Measurements from ENCODE around the gene TM4SF20. TPM values are rescaled to one million over a fixed set of nuclear protein-coding genes. Genes with fewer than 3 reads are reported as not detected.

Gene TM4SF20
- total and polyA plus RNA-seq, 7 donors: 1.5 to 8.4 (median 2.3) TPM; not detected in 4

DNA sequence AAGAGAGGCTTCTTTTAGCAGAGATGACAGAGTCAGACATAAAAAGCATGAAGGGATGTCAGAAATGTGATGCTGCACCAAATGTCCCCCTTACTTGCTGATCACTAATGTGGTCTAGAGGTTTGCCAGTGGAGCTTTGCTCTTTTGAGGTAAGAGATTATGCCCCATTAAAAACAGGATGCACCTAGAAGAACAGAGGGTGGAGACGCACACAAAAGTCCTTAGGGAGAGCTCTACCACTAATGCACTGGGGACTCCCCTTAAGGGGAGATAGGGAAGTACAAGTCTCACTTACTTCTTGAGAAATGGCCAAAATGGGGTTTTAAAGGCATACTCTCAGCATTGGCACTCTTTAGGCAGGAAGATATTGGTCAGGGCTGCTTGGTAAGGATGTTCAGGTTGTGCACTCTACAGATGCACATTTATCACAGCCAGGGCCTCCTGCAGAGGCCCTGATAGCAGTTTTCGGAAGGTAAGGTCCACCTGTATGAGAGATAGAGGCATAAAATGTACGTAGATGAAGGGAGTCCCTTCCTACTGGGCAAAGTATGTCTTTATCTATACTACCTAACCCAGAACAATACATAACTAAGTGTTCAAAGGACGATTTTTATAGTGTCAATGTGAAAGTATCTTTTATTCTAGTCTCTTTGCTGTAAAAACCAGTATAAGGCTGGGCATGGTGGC, 25.6 kb upstream of the TM4SF20 start:
- Histone ChIP-seq H3K27me3 (no peaks in the 10 kb centered on the region), H3K4me3 (no peak overlapping the region), H3K4me1 (peaks cover 0 to 16% (median 11%) of the 10 kb centered on the region in 4 donors), H3K36me3 (no peaks in the 10 kb centered on the region), H3K9me3 (no peaks in the 10 kb centered on the region), H3K27ac (no peak overlapping the region)
- TF ChIP-seq EP300 (IDR thresholded peaks at IDR 0.05): no peak
- no peak for TF ChIP-seq POLR2A (IDR thresholded peaks at IDR 0.05)
- TF ChIP-seq POLR2AphosphoS5 (IDR thresholded peaks at IDR 0.05): no peak
- TF ChIP-seq, protein P1, sequence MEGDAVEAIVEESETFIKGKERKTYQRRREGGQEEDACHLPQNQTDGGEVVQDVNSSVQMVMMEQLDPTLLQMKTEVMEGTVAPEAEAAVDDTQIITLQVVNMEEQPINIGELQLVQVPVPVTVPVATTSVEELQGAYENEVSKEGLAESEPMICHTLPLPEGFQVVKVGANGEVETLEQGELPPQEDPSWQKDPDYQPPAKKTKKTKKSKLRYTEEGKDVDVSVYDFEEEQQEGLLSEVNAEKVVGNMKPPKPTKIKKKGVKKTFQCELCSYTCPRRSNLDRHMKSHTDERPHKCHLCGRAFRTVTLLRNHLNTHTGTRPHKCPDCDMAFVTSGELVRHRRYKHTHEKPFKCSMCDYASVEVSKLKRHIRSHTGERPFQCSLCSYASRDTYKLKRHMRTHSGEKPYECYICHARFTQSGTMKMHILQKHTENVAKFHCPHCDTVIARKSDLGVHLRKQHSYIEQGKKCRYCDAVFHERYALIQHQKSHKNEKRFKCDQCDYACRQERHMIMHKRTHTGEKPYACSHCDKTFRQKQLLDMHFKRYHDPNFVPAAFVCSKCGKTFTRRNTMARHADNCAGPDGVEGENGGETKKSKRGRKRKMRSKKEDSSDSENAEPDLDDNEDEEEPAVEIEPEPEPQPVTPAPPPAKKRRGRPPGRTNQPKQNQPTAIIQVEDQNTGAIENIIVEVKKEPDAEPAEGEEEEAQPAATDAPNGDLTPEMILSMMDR (IDR thresholded peaks at IDR 0.05): no peak
- DNase-seq: no peak
- intact Hi-C loops (cut with DNase I): no loop called here
- 52 to 73% methylated on average over 4 of the region's 4 CpGs for WGBS, 2 donors

DNA sequence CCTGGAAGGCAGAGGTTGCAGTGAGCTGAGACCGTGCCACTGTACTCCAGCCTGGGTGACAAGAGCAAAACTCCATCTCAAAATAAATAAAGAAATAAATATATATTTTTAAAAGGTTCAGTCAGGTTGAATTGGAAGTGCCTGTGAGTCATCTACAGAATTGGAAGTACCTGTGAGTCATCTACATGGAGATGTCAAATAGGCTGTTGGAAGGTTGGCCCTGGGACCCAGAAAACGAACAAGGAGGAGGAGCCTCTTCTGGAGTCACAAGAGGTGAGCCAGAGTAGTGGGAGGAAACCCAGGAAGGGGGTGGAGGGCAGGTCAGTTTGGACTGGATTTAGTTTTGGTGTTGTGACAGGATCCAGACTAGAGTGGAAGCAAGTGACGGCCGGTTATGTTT, 23.9 kb upstream of the TM4SF20 start:
- DNase-seq: no peak
- H3K4me1 ChIP-seq: peaks cover 0 to 16% (median 11%) of the 10 kb centered on the region in 4 donors
- no peaks in the 10 kb centered on the region for H3K9me3 ChIP-seq
- intact Hi-C loops (cut with DNase I): no loop called here
- no peak overlapping the region for H3K27ac ChIP-seq
- H3K4me3 ChIP-seq: no peak overlapping the region
- H3K36me3 ChIP-seq: no peaks in the 10 kb centered on the region
- no peaks in the 10 kb centered on the region for H3K27me3 ChIP-seq
- 53 to 63% methylated on average over 4 of the region's 4 CpGs for WGBS, 2 donors
- no peak for TF ChIP-seq POLR2AphosphoS5 (IDR thresholded peaks at IDR 0.05)
- TF ChIP-seq, protein P1 (IDR thresholded peaks at IDR 0.05): no peak

GRCh38 chr2:227402321-227402720, 23.2 kb upstream of the TM4SF20 start:
- no peaks in the 10 kb centered on the region for H3K9me3 ChIP-seq
- no peak for TF ChIP-seq POLR2AphosphoS5 (IDR thresholded peaks at IDR 0.05)
- no peak for TF ChIP-seq POLR2A (IDR thresholded peaks at IDR 0.05)
- no peak for TF ChIP-seq EP300 (IDR thresholded peaks at IDR 0.05)
- TF ChIP-seq, protein P1 (IDR thresholded peaks at IDR 0.05): no peak
- intact Hi-C loops (cut with DNase I): no loop called here
- no peak for DNase-seq
- no peaks in the 10 kb centered on the region for H3K27me3 ChIP-seq
- H3K27ac ChIP-seq: no peak overlapping the region
- H3K4me1 ChIP-seq: peaks cover 0 to 16% (median 11%) of the 10 kb centered on the region in 4 donors
- no peaks in the 10 kb centered on the region for H3K36me3 ChIP-seq
- no peak overlapping the region for H3K4me3 ChIP-seq

GRCh38 chr2:227401550-227401949, 22.4 kb upstream of the TM4SF20 start:
- H3K27me3 ChIP-seq: no peaks in the 10 kb centered on the region
- no peak overlapping the region for H3K4me3 ChIP-seq
- intact Hi-C loops (cut with DNase I): no loop called here
- H3K4me1 ChIP-seq: peaks cover 0 to 9% (median 5%) of the 10 kb centered on the region in 4 donors
- H3K9me3 ChIP-seq: no peaks in the 10 kb centered on the region
- 31 to 35% methylated on average over 2 of the region's 2 CpGs for WGBS, 2 donors
- TF ChIP-seq EP300 (IDR thresholded peaks at IDR 0.05): no peak
- no peak for TF ChIP-seq POLR2AphosphoS5 (IDR thresholded peaks at IDR 0.05)
- DNase-seq: no peak
- no peaks in the 10 kb centered on the region for H3K36me3 ChIP-seq
- H3K27ac ChIP-seq: no peak overlapping the region

DNA sequence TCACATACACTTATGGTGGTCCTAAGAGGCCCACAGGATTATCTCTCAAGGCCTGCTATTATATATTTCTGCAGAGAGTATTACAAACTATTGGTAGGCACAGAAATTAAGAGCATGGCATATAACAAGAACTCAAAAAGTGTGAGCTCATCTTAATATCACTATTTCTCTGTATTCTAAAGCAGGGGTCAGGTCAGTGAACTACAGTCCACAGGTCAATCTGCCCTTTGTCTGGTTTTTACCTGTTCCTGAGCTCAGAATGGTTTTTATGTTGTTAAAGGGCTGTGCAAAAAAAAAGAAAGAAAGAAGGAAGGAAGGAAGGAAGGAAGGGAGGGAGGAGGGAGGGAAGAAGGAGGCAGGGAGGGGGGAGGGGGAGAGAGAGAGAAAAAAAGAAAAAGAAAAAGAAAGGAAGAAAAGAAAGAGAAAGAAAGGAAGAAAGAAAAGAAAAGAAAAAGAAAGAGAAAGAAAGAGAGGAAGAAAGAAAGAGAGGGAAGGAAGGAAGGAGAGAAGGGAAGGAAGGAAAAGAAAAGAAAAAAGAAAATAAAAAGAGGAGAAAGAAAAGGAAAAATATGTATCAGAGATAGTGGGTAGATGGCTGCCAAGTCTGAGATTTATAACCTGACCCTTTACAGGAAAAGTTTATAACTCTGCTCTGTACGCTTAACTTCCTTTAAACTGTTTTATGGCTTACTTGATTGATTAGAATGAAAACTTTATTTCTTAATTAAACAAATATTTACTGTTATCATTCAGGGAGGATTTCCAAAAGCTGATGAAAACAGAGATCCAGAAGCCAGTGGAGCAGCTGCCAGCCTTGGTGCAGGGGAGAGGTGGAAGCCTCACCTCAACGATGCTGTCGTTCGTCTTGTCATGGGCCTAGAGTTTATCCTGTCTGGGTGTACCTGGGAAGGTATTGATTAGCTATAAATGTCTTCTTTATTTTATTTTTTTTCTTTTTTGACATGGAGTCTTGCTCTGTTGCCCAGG, 19.9 kb upstream of the TM4SF20 start:
- TF ChIP-seq POLR2AphosphoS5 (IDR thresholded peaks at IDR 0.05) (no peak), POLR2A (IDR thresholded peaks at IDR 0.05) (no peak), EP300 (IDR thresholded peaks at IDR 0.05) (no peak)
- TF ChIP-seq, protein P1 (IDR thresholded peaks at IDR 0.05): no peak
- 19 to 73% methylated on average over 4 of the region's 4 CpGs for WGBS, 2 donors
- Histone ChIP-seq H3K36me3 (no peaks in the 10 kb centered on the region), H3K4me3 (no peak overlapping the region), H3K4me1 (no peaks in the 10 kb centered on the region), H3K9me3 (no peaks in the 10 kb centered on the region), H3K27ac (no peak overlapping the region), H3K27me3 (no peaks in the 10 kb centered on the region)
- no peak for DNase-seq
- intact Hi-C loops (cut with DNase I): no loop called here

All from sigmoid colon (tissue), 7 donors.